VCaP (cell line): Measurements from ENCODE around the gene ARHGEF10L.

ENCODE experiments used
- H3K27ac ChIP-seq: fragments of 450-650 bp; 2 replicates; pipeline ENCODE4 v1.5.1; 2017
- CTCF ChIP-seq: fragments of 450-650 bp; conservative IDR thresholded peaks from 2 replicates; pipeline ENCODE4 v1.5.1; 2017; ENCODE audit warnings: mild to moderate bottlenecking, moderate library complexity

The ARHGEF10L gene

GRCh38 chr1:17525996-17526686 is 13.4 kb upstream of the ARHGEF10L start:
- no peak for TF ChIP-seq CTCF
- H3K27ac ChIP-seq = no peak overlapping the region

GRCh38 chr1:17527036-17527914 is 12.2 kb upstream of the ARHGEF10L start:
- no peak overlapping the region for H3K27ac ChIP-seq
- no peak for TF ChIP-seq CTCF

GRCh38 chr1:17529381-17529780 is 10.1 kb upstream of the ARHGEF10L start:
- no peak for TF ChIP-seq CTCF
- H3K27ac ChIP-seq = no peak overlapping the region

GRCh38 chr1:17531343-17531681 is 8.2 kb upstream of the ARHGEF10L start:
- no peak for TF ChIP-seq CTCF
- H3K27ac ChIP-seq = peak overlapping the region; percentile 47

GRCh38 chr1:17531682-17532487 is 7.6 kb upstream of the ARHGEF10L start:
- no peak for TF ChIP-seq CTCF

GRCh38 chr1:17533201-17533600 is 6.3 kb upstream of the ARHGEF10L start:
- H3K27ac ChIP-seq = no peak overlapping the region
- TF ChIP-seq CTCF = no peak

More at GRCh38 chr1:17531682-17532487, 7.6 kb upstream of the ARHGEF10L start:
- peak overlapping the region; percentile 47 for H3K27ac ChIP-seq
